ENCODE measurements around the gene SEMA5B. TPM values are rescaled to one million over a fixed set of nuclear protein-coding genes. Genes with fewer than 3 reads are reported as not detected.

The SEMA5B gene
- total RNA-seq, 2 donors from 2014 or later = 0.51 to 3.5 TPM

DNA sequence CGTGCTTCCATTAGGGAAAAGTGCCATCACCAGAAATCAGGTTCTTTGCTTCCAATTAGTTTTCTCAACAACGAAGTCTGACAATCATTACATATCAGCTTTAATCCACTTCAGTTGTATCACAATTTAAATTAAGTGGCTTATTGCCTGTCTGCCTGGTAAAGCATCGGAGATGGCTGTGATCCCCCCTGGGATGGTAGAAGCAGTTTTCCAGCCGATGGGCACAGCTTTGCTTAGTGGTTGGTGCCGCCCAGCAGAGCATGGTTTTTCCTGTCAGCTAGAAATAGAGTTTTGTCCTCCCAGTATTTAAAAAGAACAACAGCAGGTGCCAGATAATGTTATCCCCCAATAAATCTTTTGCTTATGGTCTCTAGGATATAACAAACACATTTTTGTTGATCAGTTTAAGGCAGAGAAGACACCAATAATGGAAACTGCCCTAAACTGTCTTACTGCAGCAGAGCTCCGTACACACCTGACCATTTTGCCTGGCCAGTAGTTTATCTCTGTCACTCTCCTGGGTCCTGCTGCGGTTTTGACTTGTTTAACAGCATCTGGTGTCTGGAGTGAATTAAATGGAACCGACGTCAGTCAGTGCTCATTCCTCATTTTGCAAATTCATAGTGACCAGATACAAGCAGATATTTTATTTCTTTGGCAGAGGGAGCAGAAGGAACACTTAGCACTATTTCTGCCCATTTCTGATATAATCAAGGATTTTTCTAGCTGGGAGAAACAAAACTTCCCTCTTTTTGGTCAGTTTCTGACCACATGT is 153.6 kb downstream of the SEMA5B start:
- no peak for DNase-seq (ENCODE audit: low spot score)
- TF ChIP-seq, protein P1, sequence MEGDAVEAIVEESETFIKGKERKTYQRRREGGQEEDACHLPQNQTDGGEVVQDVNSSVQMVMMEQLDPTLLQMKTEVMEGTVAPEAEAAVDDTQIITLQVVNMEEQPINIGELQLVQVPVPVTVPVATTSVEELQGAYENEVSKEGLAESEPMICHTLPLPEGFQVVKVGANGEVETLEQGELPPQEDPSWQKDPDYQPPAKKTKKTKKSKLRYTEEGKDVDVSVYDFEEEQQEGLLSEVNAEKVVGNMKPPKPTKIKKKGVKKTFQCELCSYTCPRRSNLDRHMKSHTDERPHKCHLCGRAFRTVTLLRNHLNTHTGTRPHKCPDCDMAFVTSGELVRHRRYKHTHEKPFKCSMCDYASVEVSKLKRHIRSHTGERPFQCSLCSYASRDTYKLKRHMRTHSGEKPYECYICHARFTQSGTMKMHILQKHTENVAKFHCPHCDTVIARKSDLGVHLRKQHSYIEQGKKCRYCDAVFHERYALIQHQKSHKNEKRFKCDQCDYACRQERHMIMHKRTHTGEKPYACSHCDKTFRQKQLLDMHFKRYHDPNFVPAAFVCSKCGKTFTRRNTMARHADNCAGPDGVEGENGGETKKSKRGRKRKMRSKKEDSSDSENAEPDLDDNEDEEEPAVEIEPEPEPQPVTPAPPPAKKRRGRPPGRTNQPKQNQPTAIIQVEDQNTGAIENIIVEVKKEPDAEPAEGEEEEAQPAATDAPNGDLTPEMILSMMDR (IDR thresholded peaks at IDR 0.05) = no peak
- Histone ChIP-seq H3K27ac (no peak overlapping the region), H3K4me3 (no peak overlapping the region), H3K27me3 (no peaks in the 10 kb centered on the region), H3K36me3 (peaks cover 17% of the 10 kb centered on the region), H3K9me3 (no peaks in the 10 kb centered on the region), H3K4me1 (no peaks in the 10 kb centered on the region)

DNA sequence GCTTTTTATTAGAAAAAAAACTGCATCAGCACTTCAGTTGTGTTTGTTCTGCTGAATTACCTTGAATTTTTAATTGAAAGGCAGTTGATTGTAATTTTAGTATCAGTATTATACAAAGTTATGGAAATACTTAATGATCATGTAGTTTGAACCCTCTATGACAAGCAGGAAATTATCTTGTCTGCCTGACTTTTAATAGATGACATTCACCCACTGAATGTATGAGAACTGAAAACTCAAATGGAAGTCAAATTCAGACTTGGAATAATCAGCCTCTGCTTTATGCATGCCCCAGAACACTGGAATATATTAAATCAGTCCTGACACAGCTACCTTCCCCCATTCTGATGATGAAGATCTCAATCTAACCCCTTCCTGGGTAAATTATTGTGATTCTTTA is 159.2 kb downstream of the SEMA5B start:
- no peaks in the 10 kb centered on the region for H3K9me3 ChIP-seq
- no peaks in the 10 kb centered on the region for H3K4me1 ChIP-seq
- H3K27me3 ChIP-seq = no peaks in the 10 kb centered on the region
- no peak overlapping the region for H3K4me3 ChIP-seq
- no peak for DNase-seq (ENCODE audit: low spot score)
- peaks cover 3% of the 10 kb centered on the region for H3K36me3 ChIP-seq
- TF ChIP-seq, protein P1 (IDR thresholded peaks at IDR 0.05) = no peak
- H3K27ac ChIP-seq = no peak overlapping the region

DNA sequence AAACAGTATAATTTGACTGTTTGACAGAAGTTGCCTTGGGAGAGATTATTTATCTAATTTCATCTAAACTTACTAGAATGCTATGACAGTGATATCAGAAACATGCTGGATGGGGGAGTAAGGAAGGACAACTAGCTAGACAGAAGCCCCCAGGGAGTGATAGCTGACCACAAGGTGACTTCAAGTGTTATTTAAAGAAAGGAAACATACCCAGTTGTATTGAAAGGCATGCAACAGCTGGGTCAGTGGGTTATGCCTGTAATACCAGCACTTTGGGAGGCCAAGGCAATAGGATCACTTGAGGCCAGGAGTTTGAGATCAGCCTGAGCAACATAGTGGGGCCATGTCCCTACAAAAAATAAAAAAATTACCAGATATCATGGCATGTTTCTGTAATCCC is 163.1 kb downstream of the SEMA5B start:
- H3K4me3 ChIP-seq = no peak overlapping the region
- no peak overlapping the region for H3K27ac ChIP-seq
- TF ChIP-seq, protein P1 (IDR thresholded peaks at IDR 0.05) = no peak
- DNase-seq (ENCODE audit: low spot score) = no peak
- no peaks in the 10 kb centered on the region for H3K4me1 ChIP-seq
- no peaks in the 10 kb centered on the region for H3K27me3 ChIP-seq
- no peaks in the 10 kb centered on the region for H3K9me3 ChIP-seq
- H3K36me3 ChIP-seq = peaks cover 8% of the 10 kb centered on the region

DNA sequence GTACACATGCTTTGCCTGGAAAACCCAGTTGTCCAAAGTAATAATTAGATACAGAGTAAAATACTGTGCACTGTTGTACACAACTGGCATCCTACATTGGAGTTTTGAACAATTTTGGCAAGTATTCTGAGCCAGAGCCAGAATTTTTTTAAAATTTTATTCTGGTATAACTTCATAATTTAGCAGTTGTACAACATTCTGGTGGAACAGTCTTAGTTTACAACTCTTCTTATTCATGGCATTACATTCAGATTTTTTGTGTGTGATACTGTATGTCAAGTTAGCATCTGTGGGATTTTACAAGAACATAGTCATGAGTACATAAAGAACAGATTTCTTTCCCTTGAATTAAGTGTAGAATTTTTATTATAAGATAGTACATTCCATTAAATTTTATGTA is 165.2 kb downstream of the SEMA5B start:
- H3K4me3 ChIP-seq = no peak overlapping the region
- TF ChIP-seq, protein P1 (IDR thresholded peaks at IDR 0.05) = no peak
- H3K9me3 ChIP-seq = no peaks in the 10 kb centered on the region
- peaks cover 8% of the 10 kb centered on the region for H3K36me3 ChIP-seq
- no peaks in the 10 kb centered on the region for H3K27me3 ChIP-seq
- no peak overlapping the region for H3K27ac ChIP-seq
- H3K4me1 ChIP-seq = no peaks in the 10 kb centered on the region
- DNase-seq (ENCODE audit: low spot score) = no peak

Other genes with a start within 250 kb of the SEMA5B start
- 1 to 10 TPM; 3.0 to 4.0 TPM for gene HSPBAP1, start 233.9 kb downstream of the SEMA5B start, total RNA-seq
- 10 to 100 TPM; 22.9 to 25.7 TPM for gene SLC49A4, start 232.7 kb downstream of the SEMA5B start, total RNA-seq
- gene PDIA5, start 39.3 kb upstream of the SEMA5B start, total RNA-seq = 1 to 10 TPM; 8.0 to 9.0 TPM
- gene SEC22A, start 174.2 kb upstream of the SEMA5B start, total RNA-seq = 10 to 100 TPM; 13.7 to 24.2 TPM

All from right atrium auricular region (tissue), 2 donors.